HG02623 (cell line): ENCODE measurements around the gene NKAIN2.

ENCODE experiments used
- ATAC-seq: cut with Tn5 transposase; IDR thresholded peaks from one replicate; pipeline ENCODE4 v1.9.1; 2021; ENCODE audit warnings: moderate library complexity; ENCODE audit not compliant: unreplicated experiment

Gene NKAIN2

DNA sequence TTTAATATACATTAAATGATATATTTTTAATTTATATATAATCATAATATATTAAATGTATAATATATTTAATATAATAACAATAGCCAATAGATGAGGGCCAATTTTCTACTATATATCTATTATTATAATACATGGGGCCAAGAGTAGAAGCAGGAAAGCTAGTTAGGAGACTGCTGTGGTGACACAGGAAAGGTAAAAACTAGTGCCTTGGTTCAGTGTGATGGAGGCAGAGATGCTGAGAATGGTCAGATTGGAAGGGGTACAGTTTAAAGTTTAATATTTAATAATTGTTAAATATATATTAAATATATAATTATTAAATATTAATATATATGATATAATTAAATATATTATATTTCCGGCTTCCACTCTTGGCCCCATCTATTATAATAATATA is 1055.7 kb downstream of the NKAIN2 start:
- ATAC-seq = no peak

DNA sequence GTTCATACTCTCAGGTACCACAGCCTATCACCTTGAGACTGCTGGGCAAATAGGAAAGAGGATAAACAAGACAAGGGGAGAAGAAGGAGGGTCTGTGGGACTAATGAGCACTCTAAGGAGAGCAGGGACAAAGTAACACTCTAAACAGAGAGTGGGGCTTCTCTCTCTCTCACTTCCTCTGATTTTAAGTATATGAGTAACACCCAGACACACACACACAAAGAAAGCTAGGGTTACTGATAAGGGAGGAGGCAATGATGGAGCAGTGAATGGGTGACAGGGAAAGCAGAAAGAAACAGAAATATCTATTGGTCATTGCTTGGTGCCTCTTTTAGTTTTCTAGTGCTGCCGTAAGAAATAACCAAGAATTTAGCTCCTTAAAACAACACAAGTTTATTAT is 1062.4 kb downstream of the NKAIN2 start:
- ATAC-seq = no peak

GRCh38 chr6:124867121-124867520 is 1063.5 kb downstream of the NKAIN2 start:
- no peak for ATAC-seq

DNA sequence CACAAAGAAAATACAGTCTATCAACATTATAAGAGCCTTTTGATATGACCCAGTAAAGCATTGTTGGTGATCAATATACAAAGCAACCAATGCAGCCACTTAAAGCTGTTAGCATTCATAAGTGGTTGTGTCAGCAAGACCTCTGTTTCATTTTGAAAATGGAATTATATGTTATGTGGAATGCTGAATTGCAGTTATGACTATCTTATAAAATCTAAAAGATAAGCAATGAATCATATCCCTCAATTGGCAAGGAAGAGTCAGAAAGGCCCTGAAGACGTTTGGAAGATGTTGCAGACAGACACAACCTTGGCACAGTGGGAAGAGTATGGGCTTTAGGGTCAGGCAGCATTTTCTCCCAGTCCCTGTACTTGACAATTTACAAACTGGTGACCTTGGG is 1064.8 kb downstream of the NKAIN2 start:
- no peak for ATAC-seq

GRCh38 chr6:124869416-124869815 is 1065.8 kb downstream of the NKAIN2 start:
- no peak for ATAC-seq

- no peak for ATAC-seq
These were observed 1067.2 kb downstream of the NKAIN2 start for GRCh38 chr6:124870611-124871459.

- ATAC-seq = peak; percentile 59
These were observed 1068.8 kb downstream of the NKAIN2 start for GRCh38 chr6:124872361-124873065.

DNA sequence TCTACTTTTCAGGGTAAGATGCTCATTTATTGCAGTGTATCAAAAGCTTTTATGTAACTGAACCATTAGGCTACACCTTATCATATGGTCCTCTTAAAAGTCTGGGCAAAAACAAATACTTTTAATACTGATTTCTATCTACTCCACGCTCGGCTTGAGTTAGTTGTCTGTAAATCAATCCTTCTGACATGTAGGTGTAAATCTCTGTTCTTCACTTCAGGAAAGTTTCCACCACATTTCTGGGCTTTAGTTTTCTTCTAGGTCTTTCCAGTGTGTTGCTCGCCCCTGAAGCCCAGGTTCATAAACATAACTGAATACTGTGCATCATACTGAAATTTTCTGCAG is 1069.4 kb downstream of the NKAIN2 start:
- peak; percentile 14 for ATAC-seq
